ENCODE measurements around the gene MCUB.

MCUB gene

DNA sequence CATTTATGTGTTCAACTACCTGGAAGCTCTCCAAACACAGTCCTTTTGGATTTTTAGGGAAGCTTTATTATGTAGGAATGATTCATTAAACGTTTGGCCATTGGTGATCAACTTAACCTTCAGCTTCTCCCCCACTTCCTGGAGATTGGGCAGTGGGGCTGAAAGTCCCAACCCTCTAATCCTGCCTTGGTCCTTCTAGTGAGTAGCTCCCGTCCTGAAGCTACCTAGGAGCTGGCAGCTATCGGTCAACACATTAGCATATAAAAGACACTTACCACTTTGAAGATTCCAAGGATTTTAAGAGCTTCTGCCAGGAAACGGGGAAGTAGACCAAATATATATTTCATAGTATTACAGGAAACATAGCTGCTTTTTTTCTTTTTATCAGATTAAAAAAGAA, 69.7 kb downstream of the MCUB start:
- no peak overlapping the region for H3K9ac ChIP-seq (ENCODE audit: low read length)
- no peak overlapping the region for H3K27ac ChIP-seq (ENCODE audit: low read depth, low read length)
- H4K20me1 ChIP-seq (ENCODE audit: low read depth, low read length) = no peaks in the 10 kb centered on the region
- TF ChIP-seq, protein P1, sequence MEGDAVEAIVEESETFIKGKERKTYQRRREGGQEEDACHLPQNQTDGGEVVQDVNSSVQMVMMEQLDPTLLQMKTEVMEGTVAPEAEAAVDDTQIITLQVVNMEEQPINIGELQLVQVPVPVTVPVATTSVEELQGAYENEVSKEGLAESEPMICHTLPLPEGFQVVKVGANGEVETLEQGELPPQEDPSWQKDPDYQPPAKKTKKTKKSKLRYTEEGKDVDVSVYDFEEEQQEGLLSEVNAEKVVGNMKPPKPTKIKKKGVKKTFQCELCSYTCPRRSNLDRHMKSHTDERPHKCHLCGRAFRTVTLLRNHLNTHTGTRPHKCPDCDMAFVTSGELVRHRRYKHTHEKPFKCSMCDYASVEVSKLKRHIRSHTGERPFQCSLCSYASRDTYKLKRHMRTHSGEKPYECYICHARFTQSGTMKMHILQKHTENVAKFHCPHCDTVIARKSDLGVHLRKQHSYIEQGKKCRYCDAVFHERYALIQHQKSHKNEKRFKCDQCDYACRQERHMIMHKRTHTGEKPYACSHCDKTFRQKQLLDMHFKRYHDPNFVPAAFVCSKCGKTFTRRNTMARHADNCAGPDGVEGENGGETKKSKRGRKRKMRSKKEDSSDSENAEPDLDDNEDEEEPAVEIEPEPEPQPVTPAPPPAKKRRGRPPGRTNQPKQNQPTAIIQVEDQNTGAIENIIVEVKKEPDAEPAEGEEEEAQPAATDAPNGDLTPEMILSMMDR (IDR thresholded peaks at IDR 0.05; ENCODE audit: insufficient read depth, low read length, poor library complexity, severe bottlenecking) = no peak
- TF ChIP-seq EZH2phosphoT487 (conservative IDR thresholded peaks at IDR 0.05; ENCODE audit: low read length) = no peak
- H3K79me2 ChIP-seq (ENCODE audit: insufficient read depth, low read length) = peaks cover 19% of the 10 kb centered on the region; the same call in 1 of the 2 replicates
- no peaks in the 10 kb centered on the region for H3K27me3 ChIP-seq (ENCODE audit: low read length)
- H3F3A ChIP-seq (ENCODE audit: insufficient read depth) = no peaks in the 10 kb centered on the region
- H2AFZ ChIP-seq (ENCODE audit: low read depth, low read length, severe bottlenecking) = no peak overlapping the region
- no peak overlapping the region for H3K4me2 ChIP-seq (ENCODE audit: low read depth, low read length, poor library complexity, severe bottlenecking)
- H3K36me3 ChIP-seq (ENCODE audit: low read length) = no peaks in the 10 kb centered on the region
- no peaks in the 10 kb centered on the region for H3K9me2 ChIP-seq (replicated peaks; ENCODE audit: insufficient read depth, low read length)
- H3K9me3 ChIP-seq (ENCODE audit: insufficient read depth, low read length) = no peaks in the 10 kb centered on the region
- no peak overlapping the region for H3K4me3 ChIP-seq (ENCODE audit: insufficient read depth, low read length, poor library complexity, severe bottlenecking)

DNA sequence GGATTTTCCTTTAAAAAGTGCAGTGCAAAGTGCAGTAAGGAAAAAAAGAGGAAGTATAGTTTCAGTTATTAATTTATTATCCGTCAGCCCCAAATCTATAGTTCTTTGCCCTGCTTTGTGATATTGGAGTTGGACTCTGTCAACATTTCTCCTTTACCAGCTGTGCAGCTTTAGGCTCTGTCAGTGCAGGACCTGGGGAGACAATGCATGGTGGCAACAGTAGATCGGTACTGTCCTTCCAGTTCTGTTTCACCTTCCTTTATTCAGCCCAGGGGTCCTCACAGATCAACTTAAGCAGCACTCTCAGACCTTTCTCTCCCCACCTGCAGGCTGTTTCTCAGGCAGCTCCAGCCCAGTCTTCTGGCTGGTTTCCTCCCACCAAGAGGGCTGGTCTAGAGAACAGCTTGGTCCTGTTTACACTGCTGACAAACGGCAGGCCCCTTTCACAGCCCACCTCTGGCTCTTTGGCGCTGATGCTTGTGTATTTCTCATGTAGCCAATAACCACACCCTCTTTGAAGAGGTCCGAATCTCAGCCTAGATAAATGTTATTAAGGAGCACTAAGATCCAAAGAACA, 71.6 kb downstream of the MCUB start:
- peaks cover 12% of the 10 kb centered on the region; the same call in 1 of the 2 replicates for H3K79me2 ChIP-seq (ENCODE audit: insufficient read depth, low read length)
- no peak overlapping the region for H3K4me2 ChIP-seq (ENCODE audit: low read depth, low read length, poor library complexity, severe bottlenecking)
- H2AFZ ChIP-seq (ENCODE audit: low read depth, low read length, severe bottlenecking) = no peak overlapping the region

DNA sequence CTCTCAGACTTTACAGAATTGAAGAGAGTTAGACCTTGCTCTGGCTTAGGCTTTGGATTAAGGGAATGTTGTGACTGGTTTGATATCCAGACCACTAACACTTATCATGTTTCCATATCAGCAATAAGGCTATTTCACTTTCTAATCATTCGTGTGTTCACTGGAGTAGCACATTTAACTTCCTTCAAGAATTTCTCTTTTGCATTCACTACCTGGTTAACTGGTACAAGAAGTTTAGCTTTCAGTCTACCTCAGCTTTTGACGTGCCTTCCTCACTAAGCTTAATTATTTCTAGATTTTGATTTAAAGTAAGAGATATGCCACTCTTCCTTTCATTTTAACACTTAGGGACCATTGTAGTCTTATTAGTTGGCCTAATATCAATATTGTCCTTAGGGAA, 80.6 kb downstream of the MCUB start:
- TF ChIP-seq, protein P1 (IDR thresholded peaks at IDR 0.05; ENCODE audit: insufficient read depth, low read length, poor library complexity, severe bottlenecking) = no peak
- TF ChIP-seq EZH2phosphoT487 (conservative IDR thresholded peaks at IDR 0.05; ENCODE audit: low read length) = no peak
- Histone ChIP-seq H3K4me2 (ENCODE audit: low read depth, low read length, poor library complexity, severe bottlenecking) (no peak overlapping the region), H3F3A (ENCODE audit: insufficient read depth) (no peaks in the 10 kb centered on the region), H3K9me2 (replicated peaks; ENCODE audit: insufficient read depth, low read length) (no peaks in the 10 kb centered on the region), H3K9ac (ENCODE audit: low read length) (no peak overlapping the region), H3K36me3 (ENCODE audit: low read length) (no peaks in the 10 kb centered on the region), H2AFZ (ENCODE audit: low read depth, low read length, severe bottlenecking) (no peak overlapping the region), H4K20me1 (ENCODE audit: low read depth, low read length) (no peaks in the 10 kb centered on the region), H3K9me3 (ENCODE audit: insufficient read depth, low read length) (no peaks in the 10 kb centered on the region), H3K4me3 (ENCODE audit: insufficient read depth, low read length, poor library complexity, severe bottlenecking) (no peak overlapping the region), H3K27me3 (ENCODE audit: low read length) (no peaks in the 10 kb centered on the region), H3K27ac (ENCODE audit: low read depth, low read length) (no peak overlapping the region), H3K79me2 (ENCODE audit: insufficient read depth, low read length) (peaks cover 9% of the 10 kb centered on the region; the same call in 1 of the 2 replicates)

More for the DNA sequence above, 71.6 kb downstream of the MCUB start:
- H3K4me3 ChIP-seq (ENCODE audit: insufficient read depth, low read length, poor library complexity, severe bottlenecking) = no peak overlapping the region
- H4K20me1 ChIP-seq (ENCODE audit: low read depth, low read length) = no peaks in the 10 kb centered on the region
- no peaks in the 10 kb centered on the region for H3F3A ChIP-seq (ENCODE audit: insufficient read depth)
- no peaks in the 10 kb centered on the region for H3K27me3 ChIP-seq (ENCODE audit: low read length)
- no peak for TF ChIP-seq EZH2phosphoT487 (conservative IDR thresholded peaks at IDR 0.05; ENCODE audit: low read length)
- TF ChIP-seq, protein P1 (IDR thresholded peaks at IDR 0.05; ENCODE audit: insufficient read depth, low read length, poor library complexity, severe bottlenecking) = no peak
- H3K9ac ChIP-seq (ENCODE audit: low read length) = no peak overlapping the region
- no peak overlapping the region for H3K27ac ChIP-seq (ENCODE audit: low read depth, low read length)
- no peaks in the 10 kb centered on the region for H3K36me3 ChIP-seq (ENCODE audit: low read length)
- H3K9me2 ChIP-seq (replicated peaks; ENCODE audit: insufficient read depth, low read length) = no peaks in the 10 kb centered on the region
- no peaks in the 10 kb centered on the region for H3K9me3 ChIP-seq (ENCODE audit: insufficient read depth, low read length)

Data from SU-DHL-6 (cell line).